A549 (cell line): ENCODE measurements around the gene ZNF521.

Experiments used
- EP300 ChIP-seq, 2 experiments: fragments of >200 bp; sonication (Bioruptor Twin); formaldehyde crosslinking; IDR thresholded peaks; 2 replicates in 1 of 2; 3 replicates in 1 of 2; pipeline ENCODE4 v1.6.1; 2016 to 2017
- ESRRA ChIP-seq: fragments of 150-350 bp; IDR thresholded peaks from 2 replicates; pipeline ENCODE4 v1.6.1; 2014; ENCODE audit warnings: mild to moderate bottlenecking, low read length, borderline replicate concordance
- FOSL2 ChIP-seq, 2 experiments: fragments of 450-650 bp in 1 of 2; fragments of >200 bp in 1 of 2; sonication (Bioruptor Twin) in 1 of 2; formaldehyde crosslinking; IDR thresholded peaks; 2 replicates each; pipeline versions ENCODE4 v1.5.0 to v1.6.1; 2016 to 2020; ENCODE audit warnings: mild to moderate bottlenecking in 1 of 2, moderate library complexity in 1 of 2
- FOXS1 ChIP-seq: fragments of 250-450 bp; sonication (Bioruptor Pico); IDR thresholded peaks from 2 replicates; pipeline ENCODE4 v1.5.0; 2020; ENCODE audit warnings: mild to moderate bottlenecking, moderate library complexity
- MAFK ChIP-seq: fragments of 450-650 bp; IDR thresholded peaks from 2 replicates; pipeline ENCODE4 v1.6.1; 2014; ENCODE audit not compliant: partially characterized antibody
- NPAS2 ChIP-seq: fragments of 250-450 bp; sonication (Bioruptor Pico); IDR thresholded peaks from 2 replicates; pipeline ENCODE4 v1.8.0; 2022; ENCODE audit warnings: mild to moderate bottlenecking, moderate library complexity, borderline replicate concordance
- POLR2A ChIP-seq: IDR thresholded peaks from 2 replicates; pipeline ENCODE4 v1.6.1; 2012; ENCODE audit warnings: mild to moderate bottlenecking, low read length
- TF ChIP-seq, protein P1 (sequence below): fragments of >200 bp; sonication (Bioruptor Twin); formaldehyde crosslinking; IDR thresholded peaks from 3 replicates; pipeline ENCODE4 v1.5.1; 2016
- TF ChIP-seq, protein P2 (sequence below): fragments of 200-600 bp; sonication (generic); IDR thresholded peaks from 2 replicates; pipeline ENCODE4 v1.6.1; 2016; ENCODE audit warnings: antibody characterized with exemption, mild to moderate bottlenecking, moderate library complexity

DNA sequence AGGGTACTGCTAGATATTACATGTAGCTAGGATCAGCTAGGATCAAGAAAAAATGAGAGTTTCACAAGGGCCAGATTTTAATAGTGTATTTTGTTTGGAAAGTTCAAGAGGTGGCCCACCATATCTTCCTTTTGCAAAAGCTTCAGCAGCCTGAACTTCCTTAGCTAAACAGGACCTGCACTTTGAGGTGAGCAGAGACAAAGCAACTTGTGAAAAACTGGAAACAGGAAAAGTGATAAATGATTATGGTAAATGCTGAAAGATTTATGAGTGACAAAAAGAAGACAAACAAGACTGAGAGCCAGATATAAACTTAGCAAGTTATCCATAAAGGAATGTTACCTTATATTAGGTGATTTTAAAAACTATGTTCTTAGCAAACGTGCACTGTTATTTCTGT, 123.6 kb downstream of the ZNF521 start:
- TF ChIP-seq, protein P1, sequence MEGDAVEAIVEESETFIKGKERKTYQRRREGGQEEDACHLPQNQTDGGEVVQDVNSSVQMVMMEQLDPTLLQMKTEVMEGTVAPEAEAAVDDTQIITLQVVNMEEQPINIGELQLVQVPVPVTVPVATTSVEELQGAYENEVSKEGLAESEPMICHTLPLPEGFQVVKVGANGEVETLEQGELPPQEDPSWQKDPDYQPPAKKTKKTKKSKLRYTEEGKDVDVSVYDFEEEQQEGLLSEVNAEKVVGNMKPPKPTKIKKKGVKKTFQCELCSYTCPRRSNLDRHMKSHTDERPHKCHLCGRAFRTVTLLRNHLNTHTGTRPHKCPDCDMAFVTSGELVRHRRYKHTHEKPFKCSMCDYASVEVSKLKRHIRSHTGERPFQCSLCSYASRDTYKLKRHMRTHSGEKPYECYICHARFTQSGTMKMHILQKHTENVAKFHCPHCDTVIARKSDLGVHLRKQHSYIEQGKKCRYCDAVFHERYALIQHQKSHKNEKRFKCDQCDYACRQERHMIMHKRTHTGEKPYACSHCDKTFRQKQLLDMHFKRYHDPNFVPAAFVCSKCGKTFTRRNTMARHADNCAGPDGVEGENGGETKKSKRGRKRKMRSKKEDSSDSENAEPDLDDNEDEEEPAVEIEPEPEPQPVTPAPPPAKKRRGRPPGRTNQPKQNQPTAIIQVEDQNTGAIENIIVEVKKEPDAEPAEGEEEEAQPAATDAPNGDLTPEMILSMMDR: no peak
- TF ChIP-seq EP300 (IDR thresholded peaks at IDR 0.05): no peak
- no peak for TF ChIP-seq ESRRA
- TF ChIP-seq FOSL2 (IDR thresholded peaks at IDR 0.05): no peak
- no peak for TF ChIP-seq FOSL2 (CRISPR knock-in tag; IDR thresholded peaks at IDR 0.05)
- TF ChIP-seq POLR2A: no peak
- TF ChIP-seq FOXS1: no peak
- TF ChIP-seq MAFK: no peak
- TF ChIP-seq NPAS2 (CRISPR knock-in tag): no peak
- TF ChIP-seq, protein P2, sequence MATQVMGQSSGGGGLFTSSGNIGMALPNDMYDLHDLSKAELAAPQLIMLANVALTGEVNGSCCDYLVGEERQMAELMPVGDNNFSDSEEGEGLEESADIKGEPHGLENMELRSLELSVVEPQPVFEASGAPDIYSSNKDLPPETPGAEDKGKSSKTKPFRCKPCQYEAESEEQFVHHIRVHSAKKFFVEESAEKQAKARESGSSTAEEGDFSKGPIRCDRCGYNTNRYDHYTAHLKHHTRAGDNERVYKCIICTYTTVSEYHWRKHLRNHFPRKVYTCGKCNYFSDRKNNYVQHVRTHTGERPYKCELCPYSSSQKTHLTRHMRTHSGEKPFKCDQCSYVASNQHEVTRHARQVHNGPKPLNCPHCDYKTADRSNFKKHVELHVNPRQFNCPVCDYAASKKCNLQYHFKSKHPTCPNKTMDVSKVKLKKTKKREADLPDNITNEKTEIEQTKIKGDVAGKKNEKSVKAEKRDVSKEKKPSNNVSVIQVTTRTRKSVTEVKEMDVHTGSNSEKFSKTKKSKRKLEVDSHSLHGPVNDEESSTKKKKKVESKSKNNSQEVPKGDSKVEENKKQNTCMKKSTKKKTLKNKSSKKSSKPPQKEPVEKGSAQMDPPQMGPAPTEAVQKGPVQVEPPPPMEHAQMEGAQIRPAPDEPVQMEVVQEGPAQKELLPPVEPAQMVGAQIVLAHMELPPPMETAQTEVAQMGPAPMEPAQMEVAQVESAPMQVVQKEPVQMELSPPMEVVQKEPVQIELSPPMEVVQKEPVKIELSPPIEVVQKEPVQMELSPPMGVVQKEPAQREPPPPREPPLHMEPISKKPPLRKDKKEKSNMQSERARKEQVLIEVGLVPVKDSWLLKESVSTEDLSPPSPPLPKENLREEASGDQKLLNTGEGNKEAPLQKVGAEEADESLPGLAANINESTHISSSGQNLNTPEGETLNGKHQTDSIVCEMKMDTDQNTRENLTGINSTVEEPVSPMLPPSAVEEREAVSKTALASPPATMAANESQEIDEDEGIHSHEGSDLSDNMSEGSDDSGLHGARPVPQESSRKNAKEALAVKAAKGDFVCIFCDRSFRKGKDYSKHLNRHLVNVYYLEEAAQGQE: no peak
